NCI-H510A (cell line): ENCODE measurements around the gene SERPINA1.

Experiments
- DNase-seq: peaks from one replicate; lab custom pipeline; 2025; lab: John Stamatoyannopoulos, UW

Gene SERPINA1

GRCh38 chr14:94397289-94398181 is 9.1 kb upstream of the SERPINA1 start:
- DNase-seq = no peak

DNA sequence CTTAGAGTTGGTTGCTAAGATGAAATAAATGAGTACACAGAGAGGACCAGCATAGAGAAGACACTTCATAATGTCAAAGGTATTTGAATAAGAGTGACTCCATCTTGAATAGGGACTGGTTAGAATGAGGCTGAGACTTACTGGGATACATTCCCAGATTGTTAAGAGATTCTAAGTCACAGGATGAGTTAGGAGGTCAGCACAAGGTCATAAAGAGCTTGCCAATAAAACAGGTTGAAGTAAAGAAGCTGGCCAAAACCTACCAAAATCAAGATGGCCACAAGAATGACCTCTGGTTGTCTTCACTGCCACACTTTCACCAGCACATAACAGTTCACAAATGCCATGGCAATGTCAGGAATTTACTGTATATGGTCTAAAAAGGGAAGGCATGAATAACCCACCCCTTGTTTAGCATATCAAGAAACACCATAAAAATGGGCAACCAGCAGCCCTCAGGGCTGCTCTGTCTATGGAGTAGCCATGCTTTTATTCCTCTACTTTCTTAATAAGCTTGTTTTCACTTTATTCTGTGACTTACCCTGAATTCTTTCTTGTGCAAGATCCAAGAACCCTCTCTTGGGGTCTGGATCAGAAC is 8.3 kb upstream of the SERPINA1 start:
- DNase-seq = no peak

DNA sequence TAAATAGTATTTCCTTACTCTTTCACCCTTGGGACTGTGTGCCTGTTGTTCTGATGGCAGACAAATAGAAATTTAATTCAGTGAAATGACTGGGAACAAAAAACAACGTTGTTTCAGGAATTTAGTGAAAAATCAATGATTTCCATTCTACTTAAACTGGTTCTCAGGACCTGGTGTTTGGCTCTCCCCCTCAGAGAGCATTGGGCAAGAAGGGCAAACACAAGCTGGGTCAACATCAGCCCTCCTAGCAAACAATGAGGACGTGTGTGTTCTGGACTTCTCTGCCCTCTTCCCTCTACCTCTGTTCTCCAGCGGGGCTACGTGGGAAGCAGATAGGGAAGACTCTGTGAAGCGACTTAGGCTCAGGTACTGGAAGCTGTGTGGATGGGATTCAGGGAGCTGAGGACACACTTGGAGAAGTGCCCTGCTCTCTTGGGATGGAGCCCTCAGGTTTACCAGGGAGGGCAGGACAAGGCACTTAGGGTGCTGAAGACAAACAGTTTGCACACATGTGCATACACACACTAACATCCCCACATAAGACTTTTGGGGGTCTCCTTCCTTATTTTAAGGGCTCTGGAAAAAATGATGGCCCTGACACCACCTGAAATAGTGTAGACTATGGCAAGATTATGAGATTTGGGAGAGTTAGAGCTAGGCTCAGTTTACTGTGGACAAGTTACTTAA is 7.6 kb upstream of the SERPINA1 start:
- peak; percentile 4 for DNase-seq

- DNase-seq = no peak
These were observed 7.0 kb upstream of the SERPINA1 start for GRCh38 chr14:94395282-94395887.

DNA sequence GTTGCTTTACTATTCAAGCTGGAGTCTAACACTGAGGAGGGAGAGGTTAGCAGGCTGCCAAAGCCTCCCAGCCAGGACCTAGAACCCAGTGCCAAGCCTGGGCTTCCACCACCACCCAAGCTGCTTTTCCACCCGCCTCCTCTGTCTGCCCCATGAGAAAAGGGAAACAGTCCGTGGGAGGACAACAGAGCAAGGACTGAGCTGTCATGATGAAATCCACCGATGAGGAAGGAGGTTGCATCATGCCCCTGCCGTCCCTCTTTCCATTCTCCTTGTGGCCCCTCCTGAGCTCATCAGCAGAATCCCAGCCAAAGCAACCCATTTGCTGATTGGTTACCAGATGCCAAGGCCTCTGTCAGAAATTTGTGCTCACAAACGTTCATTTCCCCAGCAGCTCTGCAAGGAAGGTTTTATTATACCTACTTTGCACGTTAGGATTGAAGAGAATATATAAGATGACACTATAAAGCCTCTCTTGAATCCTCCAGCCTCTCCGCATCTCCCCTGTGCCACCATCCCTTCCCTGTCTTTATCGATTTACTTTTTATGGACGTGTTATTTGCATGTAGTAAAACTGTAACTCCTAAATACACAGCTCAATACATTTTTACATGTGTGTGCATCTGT is 6.3 kb upstream of the SERPINA1 start:
- no peak for DNase-seq

- DNase-seq = no peak
These were observed 5.7 kb upstream of the SERPINA1 start for GRCh38 chr14:94394025-94394493.

- no peak for DNase-seq
These were observed 5.1 kb upstream of the SERPINA1 start for GRCh38 chr14:94393474-94393873.

GRCh38 chr14:94392510-94392935 is 4.1 kb upstream of the SERPINA1 start:
- DNase-seq = no peak

- no peak for DNase-seq
These were observed 3.0 kb upstream of the SERPINA1 start for GRCh38 chr14:94391281-94391975.

- no peak for DNase-seq
These were observed 2.1 kb upstream of the SERPINA1 start for GRCh38 chr14:94390372-94391086.

- DNase-seq = no peak
These were observed 1.4 kb upstream of the SERPINA1 start for GRCh38 chr14:94389731-94390371.

GRCh38 chr14:94389104-94389469 is 685 bp upstream of the SERPINA1 start:
- DNase-seq = no peak

- DNase-seq = no peak
These were observed 397 bp downstream of the SERPINA1 start for GRCh38 chr14:94388027-94388383.

GRCh38 chr14:94387051-94388026 is 1.1 kb downstream of the SERPINA1 start:
- DNase-seq = no peak

- DNase-seq = no peak
These were observed 2.0 kb downstream of the SERPINA1 start for GRCh38 chr14:94386085-94387031.

- DNase-seq = no peak
These were observed 2.8 kb downstream of the SERPINA1 start for GRCh38 chr14:94385553-94386057.

GRCh38 chr14:94384342-94384741 is 4.1 kb downstream of the SERPINA1 start:
- DNase-seq = no peak

DNA sequence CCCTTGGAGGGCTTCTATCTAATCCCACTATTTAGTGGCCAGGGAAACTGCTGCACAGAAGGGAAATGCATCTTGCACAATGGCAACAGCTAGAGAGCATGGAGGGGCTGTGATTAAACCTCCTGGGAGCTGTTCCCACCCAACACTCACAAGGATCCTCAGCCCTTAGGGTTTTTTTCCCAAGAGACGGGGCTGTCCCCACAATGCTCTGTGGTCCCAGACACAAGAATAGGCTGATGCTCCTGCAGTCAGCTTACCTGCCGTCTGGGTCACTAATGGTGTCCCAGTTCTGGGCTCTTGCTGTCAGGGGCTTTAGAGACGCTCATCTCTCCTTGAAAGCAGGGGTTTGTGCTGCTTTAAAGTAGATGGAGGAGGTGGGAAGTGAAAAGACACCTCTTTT is 4.6 kb downstream of the SERPINA1 start:
- DNase-seq = no peak
